HG03108 (cell line): ENCODE data around the gene PRPF6.
"Not testable (repeated sequence)": the region's sequence is repeated elsewhere in the genome, so short reads cannot be mapped to it uniquely, and the experiment has no call there.

Experiments
- ATAC-seq: cut with Tn5 transposase; IDR thresholded peaks from one replicate; pipeline ENCODE4 v1.9.1; 2021; ENCODE audit warnings: moderate library complexity; ENCODE audit not compliant: unreplicated experiment

The PRPF6 gene

DNA sequence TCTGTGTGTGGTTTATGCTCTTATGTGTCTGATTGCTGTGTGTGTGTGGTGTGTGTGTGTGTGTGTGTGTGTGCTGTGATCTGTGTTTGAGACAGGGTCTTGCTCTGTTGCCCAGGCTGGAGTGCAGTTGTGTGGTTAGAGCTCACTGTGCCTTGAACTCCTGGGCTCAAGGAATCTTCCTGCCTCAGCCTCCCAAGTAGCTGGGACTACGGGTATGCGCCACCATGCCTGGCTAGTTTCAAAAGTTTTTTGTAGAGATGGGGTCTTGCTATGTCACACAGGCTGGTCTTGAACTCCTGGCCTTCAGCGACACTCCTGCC, 7.8 kb upstream of the PRPF6 start:
- no peak for ATAC-seq

GRCh38 chr20:63973636-63974401, 7.1 kb upstream of the PRPF6 start:
- no peak for ATAC-seq

GRCh38 chr20:63974402-63975200, 6.3 kb upstream of the PRPF6 start:
- no peak for ATAC-seq

DNA sequence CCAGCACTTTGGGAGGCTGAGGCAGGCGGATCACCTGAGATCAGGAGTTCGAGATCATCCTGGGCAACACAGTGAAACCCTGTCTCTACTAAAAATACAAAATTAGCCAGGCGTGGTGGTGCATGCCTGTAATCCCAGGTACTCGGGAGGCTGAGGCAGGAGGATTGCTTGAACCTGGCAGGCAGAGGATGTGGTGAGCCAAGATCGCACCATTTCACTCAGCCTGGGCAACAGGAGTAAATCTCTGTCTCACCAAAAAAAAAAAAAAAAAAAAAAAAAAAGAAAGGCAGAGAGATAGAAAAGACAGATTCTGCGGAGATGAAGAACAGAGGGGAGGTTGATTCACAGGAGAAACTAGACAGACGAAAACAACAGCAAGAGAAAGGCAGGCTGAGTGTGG, 4.4 kb upstream of the PRPF6 start:
- ATAC-seq: not testable (repeated sequence)

GRCh38 chr20:63976980-63977738, 3.8 kb upstream of the PRPF6 start:
- no peak for ATAC-seq

- no peak for ATAC-seq
These were observed 3.1 kb upstream of the PRPF6 start for GRCh38 chr20:63977739-63978276.

GRCh38 chr20:63978319-63979228, 2.4 kb upstream of the PRPF6 start:
- ATAC-seq: peak; percentile 34

GRCh38 chr20:63979229-63979556, 1.7 kb upstream of the PRPF6 start:
- ATAC-seq: no peak

DNA sequence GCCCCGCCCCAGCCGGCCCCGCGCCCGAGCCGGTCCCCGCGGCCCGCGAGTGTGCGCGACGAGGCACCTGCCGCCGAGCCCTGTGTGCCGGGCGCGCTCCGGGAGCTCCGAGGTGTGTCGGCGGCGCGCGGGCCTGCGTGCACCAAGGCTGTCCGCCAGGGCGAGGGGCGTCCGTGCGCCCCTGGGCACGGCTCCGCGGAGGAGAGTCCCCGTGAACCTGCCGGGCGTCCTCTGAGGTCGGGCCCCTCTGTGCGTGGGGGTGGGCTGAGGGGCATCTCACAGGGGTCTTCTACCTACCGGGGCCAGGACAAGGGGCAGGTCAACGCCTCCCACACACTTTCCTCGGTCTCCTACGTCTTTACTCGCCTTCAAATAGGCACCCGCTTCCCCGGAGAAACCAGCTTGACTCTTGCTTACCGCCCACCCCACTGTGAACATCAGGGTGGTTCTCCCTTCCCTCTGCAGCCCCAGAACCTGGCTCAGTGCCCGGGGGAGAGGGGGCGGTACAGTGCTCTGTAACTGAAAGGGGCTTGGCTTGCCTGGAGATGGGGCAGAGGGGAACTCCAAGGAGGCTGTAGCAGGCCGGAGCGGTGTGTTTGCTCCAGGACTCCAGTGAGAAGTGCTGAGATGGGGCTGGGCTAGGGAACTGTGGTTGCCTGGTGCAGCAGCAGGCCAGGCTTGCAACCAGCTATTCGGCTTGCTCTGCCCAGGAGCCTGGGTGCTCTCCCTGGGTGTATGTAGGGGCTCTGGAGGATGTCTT, 1.2 kb upstream of the PRPF6 start, which contains the start of gene SAMD10:
Gene SAMD10 (minus strand): TSS at position 86 of the 760 bp plus-strand sequence. CDS start 175 bp downstream, outside the sequence.
- no peak for ATAC-seq

DNA sequence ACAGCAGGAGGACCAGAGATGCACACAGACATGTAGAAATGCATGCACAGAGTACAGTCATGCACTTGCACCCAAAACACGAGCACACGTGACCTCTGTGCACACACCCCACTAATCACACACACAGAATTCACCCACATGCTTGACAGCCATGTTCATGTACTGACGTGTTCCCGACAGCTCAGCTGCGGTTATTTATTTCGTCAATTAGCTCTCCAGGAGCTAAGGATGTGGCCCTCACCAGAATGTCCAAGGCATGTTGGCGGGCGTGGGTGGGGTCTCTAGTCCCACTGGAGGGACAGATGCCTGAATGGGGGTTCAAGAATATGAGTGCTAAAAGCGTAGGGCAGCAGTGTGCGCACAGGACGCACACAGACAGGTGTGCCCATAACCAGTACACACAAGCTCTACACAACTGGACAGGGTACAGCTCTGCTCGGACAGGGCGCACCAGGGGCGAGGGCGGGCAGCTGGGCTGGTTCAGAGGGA, 571 bp upstream of the PRPF6 start:
- no peak for ATAC-seq

DNA sequence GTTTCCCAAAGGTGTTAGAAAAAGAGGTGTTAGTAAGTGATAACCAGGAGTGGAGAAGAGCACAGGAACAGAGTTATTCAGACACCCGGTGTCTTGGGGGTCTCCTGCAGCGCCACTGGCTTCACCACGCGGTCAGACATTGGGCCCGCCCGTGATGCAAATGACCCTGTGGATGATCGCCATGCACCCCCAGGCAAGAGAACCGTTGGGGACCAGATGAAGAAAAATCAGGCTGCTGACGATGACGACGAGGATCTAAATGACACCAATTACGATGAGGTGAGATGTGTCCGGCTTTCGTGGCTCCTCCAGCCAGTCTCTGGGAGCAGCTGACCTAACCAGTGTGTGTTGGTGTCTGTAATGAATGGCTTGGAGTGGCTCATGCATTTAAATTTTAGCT, 2.0 kb downstream of the PRPF6 start:
- ATAC-seq: no peak

DNA sequence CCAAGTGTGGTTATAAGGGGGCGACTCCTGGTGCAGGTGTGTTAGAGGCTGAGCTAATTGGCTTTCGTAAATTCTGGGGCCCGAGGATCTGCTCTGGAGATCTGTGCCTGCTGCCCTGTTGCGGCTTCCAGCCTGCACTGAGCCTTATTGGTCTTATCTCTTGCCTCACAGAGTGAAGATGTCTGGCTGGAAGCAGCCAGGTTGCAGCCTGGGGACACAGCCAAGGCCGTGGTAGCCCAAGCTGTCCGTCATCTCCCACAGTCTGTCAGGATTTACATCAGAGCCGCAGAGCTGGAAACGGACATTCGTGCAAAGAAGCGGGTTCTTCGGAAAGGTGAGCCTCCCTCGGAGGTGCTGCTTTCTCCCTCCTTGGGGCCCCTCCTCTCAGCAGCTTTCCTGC, 20.0 kb downstream of the PRPF6 start:
- no peak for ATAC-seq

GRCh38 chr20:64001607-64002011, 20.7 kb downstream of the PRPF6 start:
- ATAC-seq: no peak

DNA sequence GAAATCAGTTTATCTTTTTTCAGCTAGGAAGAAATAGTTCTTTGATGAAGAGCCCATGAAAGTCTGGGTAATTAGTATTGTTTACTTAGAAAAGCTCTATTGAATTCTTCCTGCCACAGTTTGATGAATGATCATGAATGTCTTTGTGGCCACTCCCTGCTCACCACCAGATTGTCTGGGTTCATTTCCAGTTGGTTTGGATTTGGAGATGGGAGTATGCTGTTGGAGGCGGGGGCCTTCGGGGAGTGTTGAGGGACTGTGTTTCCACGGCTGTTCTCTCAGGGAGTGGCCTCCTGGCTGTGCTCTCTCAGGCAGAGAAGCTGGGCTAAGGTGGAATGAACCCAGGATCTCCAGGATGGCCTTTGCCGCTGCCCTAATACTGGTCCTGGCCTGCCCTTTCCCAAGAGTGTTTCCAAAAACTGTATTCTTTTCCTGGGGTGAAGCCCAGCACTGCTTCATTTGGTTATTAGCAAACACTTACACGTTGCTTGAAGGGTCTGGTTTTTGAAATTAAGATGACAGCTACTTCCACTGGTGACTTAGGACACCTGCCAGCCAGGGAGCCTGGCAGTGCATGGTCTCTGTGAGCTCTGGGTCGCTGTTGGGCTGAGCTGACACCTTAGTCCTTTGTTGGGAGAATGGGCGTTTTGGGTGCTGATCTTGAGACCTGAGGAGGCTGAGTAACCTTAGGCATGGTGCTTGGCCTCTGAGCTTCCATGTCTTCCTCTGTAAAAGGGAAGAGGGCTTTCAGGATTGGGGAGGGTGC, 23.2 kb downstream of the PRPF6 start:
- no peak for ATAC-seq

- ATAC-seq: no peak
These were observed 24.5 kb downstream of the PRPF6 start for GRCh38 chr20:64005394-64005793.

- ATAC-seq: no peak
These were observed 25.6 kb downstream of the PRPF6 start for GRCh38 chr20:64006490-64006889.

DNA sequence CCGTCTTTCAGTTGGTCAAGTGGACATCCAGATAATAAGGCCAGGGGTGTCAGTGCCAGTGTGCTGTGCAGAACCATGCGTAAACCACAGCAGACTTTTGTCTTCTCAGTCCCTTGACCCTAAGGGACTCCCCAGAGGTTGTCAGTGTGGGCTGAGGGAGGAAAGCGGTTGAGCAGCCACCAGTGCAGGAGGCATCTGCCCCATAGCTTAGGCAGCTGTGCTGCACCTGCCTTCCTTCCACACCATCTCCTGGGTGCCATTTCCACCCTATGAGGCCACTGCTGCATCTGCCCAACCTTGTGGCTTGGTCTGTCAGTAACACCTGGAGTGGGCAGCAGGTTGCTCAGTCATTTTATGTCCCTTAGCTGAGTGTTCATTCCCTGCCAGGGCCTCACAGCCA, 26.0 kb downstream of the PRPF6 start:
- ATAC-seq: no peak

- ATAC-seq: no peak
These were observed 29.0 kb downstream of the PRPF6 start for GRCh38 chr20:64009811-64010387.
